Measurements from ENCODE around the gene IDUA.
"Not testable (repeated sequence)": the region's sequence is repeated elsewhere in the genome, so short reads cannot be mapped to it uniquely, and the experiment has no call there.

Gene IDUA

DNA sequence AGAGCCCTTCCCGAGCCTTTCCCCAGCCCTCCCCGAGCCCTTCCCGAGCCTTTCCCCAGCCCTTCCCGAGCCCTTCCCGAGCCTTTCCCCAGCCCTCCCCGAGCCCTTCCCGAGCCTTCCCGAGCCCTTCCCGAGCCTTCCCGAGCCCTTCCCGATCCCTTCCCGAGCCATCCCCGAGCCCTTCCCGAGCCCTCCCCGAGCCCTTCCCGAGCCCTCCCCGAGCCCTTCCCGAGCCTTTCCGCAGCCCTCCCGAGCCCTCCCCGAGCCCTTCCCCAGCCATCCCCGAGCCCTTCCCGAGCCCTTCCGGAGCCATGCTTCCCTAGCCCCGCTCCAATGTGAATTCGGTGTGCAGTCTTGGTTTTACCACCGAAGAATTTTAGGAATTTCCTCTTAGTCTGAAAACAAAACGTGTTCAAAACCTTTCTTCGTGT lies 59.8 kb downstream of the IDUA start:
- DNase-seq (ENCODE audit: low spot score), result not testable (repeated sequence)

DNA sequence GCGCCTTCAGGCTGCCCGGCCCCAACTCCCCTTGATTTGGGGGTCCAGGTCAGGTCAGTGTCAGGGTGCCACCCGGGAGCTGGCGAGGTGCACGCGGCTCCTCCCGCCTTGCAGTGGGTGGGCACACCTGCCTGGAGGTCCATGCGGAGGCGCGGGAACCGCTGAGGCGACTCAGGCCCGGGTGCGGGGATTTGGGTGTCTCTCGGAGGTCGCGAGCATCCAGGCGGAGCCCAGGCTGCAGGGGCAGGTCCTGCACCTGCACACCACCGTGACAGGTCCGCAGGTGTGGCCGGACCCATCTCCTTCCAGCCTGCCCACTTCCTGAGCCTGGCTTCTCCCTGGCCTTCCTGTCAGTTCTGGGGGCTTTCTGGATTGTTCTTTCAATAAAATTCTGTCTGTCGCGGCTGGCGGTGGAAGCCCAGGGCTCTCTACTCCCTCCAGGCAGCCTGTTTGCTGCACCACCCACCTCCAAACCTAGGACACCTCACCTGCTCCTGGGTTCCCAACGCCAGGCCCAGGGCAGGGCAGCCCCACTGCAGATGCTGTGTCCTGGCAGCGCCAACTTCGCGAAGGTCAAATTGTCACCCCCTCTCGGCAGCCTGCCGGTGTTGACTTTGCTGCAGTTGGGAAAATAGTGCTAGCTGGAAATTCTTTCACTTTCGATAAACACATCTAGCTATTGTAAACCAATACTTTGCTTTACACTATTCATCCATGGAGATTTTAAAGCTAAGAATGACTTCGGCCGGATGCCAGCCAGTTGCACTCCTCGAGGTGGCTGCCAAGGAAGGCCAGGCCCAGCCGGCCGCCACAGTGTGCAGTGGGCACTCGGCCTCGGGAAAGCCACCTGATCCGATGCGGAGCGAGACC lies 60.5 kb downstream of the IDUA start:
- no peak for DNase-seq (ENCODE audit: low spot score)

DNA sequence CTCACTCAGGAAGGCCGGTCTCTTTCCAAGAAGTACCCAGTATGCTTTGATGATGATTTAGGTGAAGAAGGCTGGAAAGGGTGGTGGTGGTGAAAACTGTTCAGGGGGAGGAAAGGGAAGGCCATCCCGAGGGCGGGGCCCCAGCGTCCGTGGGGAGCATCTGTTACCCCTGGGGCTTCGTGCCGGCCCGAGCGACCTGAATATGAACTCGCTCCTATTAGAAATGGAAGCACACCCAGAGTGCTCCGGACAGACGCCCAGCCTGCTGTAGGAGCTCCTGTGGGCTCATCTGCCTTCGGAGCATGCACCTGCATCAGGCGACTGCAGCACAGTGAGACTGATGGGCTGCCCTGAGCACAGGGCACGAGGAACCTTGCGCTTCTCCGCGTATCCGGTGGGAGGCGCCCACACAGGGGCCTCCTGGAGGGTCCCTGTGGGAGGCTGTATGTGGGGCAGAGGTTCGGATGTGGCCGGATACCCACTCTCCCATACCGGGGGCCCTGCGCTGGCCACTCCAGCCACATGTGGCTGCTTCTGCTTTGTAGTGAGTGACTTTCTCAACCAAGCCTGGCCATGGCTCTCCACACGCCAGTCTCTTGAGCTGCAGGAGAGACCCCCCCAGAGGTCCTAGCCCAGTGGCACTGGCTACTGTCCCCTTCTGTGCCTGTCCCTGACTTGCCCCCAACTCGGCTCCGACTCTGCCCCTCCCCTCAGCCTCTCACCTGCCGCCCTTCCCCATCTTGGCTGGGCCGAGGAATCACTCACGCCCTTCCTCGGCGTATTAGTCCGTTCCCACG lies 61.3 kb downstream of the IDUA start:
- DNase-seq (ENCODE audit: low spot score), result no peak

DNA sequence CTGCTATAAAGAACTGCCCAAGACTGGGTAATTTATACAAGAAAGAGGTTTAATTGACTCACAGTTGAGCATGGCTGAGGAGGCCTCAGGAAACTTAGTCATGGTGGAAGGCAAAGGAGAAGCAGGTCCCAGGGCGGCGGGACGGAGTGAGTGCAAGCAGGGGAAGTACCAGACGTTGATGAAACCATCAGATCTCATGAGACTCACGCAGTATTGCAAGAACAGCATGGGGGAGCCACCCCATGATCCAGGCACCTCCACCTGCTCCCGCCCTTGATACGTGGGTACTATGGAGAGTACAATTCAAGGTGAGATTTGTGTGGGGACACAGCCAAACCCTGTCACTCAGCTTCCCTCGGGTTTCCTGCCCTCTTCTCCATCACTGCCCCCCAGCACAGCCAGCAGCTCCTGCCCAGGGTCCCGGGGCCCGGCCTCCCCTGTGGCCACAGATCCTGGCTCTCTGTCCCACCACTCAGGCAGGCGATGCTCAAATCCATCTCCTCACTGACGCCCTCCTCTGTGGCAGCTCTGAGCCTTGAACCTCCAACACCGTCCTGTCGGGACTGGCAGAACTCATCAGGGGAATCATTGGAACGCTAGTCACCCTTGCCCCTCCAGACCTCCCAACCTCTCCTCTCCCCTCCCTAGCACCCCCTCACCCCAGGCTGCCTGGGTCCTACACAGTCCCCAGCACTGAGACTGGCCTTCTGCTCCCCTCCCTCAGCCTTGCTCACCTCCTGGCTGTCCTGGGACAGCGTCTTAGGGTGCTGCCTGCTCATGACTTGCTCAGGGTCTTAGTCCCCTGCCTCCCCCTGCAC lies 62.1 kb downstream of the IDUA start:
- no peak for DNase-seq (ENCODE audit: low spot score)

DNA sequence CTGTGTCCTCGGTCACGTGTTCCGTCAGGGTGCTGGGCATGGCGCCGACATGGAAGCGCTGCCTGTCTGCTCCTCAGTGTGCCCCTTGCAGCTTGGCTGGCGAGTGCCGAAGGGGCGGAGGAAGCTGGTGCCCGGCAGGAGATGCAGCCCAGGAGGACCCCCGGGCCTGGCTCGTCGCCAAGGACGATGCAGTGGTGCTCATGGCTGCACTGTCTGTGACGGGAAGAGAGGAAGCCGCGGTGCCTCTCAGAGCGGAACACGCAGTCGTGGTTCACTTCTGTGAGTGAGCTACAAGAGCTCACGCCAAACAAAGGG lies 62.7 kb downstream of the IDUA start:
- DNase-seq (ENCODE audit: low spot score), result no peak

DNA sequence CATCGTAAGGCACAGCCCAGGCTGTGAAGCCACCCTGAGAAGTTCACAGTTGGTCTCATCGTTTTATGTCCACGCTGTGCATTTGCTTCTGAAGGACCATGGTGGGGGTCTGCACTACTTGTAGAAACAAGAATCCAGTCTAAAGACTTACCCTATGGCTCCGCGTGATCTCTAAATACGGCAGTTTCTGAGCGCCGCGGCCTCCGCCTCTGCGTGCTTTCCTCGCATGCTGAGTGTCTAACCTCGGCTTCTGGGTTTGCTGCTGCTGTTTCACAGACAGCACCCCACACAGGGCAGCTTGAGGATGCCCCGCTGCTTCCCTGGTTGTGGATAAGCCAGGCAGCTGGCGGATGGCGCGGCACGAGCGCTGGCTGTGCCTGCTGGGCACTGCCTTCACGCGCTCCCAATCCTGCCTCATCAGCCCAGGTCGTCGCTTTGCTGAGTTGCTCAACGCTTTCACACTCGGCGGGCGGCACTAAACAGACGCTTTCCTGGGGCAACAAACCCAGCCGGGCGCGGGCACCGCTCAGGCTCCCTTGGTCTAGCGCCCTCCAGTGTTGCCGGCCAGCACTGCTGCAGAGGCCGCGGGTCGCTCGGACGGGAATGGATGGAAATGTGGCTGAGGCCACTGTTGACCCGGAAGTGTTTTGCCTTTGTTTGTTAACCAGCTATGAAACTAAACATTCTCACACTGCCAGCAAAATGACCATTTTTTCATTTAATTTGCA lies 63.8 kb downstream of the IDUA start:
- DNase-seq (ENCODE audit: low spot score), result no peak

DNA sequence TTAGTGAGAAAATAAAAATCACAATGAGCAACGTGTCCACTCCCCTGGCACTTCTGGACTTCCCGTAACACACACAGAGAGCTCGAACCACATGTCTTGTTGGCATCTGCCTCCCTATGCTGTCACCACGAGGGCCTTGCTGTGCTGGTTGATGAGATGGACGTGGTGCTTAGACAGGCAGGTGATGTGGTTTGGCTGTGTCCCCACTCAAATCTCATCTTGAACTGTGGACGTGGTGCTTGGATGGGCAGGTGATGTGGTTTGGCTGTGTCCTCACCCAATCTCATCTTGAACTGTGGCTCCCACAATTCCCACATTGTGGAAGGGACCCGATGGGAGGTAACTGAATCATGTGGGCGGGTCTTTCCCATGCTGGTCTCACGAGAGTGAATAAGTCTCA lies 64.6 kb downstream of the IDUA start:
- DNase-seq (ENCODE audit: low spot score), result no peak

DNA sequence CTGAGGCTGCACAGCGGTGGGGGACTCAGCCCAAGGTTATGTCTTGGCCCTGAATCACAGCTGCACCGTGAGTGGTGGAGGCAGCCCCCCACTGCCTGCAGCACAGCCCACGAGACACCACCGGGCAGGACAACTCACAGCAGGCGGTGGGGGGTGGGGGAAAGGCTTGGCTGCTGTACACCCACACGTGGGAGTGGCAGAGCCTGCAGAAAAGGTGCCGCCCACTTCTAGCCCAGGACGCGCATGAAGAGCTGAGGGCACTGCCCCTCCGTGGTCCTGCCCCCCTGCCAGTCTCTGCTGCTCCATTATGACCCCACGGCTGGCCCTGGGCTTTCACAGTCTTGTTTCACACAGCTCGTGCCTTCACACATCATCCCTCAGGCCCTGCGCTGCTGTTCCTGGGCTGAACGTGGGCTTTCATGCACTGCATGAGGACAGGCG lies 65.4 kb downstream of the IDUA start:
- no peak for DNase-seq (ENCODE audit: low spot score)

DNA sequence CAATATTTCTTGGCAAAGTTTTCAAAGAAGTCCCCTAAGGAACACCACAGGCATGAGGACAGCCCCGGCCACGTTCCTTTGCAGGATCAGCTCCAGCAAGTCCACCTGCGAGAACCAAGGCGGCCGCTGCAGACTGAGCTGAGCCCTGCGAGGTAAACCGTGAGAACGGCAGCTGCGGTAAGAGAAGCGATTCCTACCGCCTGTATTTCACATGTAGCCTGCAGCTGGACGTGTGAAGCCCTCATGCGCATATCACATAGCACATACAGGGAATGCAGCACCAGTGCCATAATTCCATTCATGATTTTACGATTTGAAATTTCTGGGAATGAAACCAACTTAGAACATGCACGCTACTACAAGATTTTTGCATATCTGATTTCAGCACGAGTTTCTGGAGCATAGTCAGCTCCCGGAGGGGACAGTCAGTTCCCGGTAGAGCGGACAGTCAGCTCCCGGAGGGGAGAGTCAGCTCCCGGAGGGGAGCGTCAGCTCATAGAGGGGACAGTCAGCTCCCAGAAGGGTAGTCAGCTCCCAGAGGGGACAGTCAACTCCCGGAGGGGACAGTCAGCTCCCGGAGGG lies 66.3 kb downstream of the IDUA start:
- DNase-seq (ENCODE audit: low spot score), result no peak

DNA sequence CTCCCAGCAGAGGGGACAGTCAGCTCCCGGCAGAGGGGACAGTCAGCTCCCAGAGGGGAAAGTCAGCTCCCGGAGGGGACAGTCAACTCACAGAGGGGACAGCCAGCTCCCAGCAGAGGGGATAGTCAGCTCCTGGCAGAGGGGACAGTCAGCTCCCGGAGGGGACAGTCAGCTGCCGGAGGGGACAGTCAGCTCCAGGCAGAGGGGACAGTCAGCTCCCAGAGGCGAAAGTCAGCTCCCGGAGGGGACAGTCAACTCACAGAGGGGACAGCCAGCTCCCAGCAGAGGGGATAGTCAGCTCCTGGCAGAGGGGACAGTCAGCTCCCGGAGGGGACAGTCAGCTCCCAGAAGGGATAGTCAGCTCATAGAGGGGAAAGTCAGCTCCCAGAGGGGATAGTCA lies 67.0 kb downstream of the IDUA start:
- not testable (repeated sequence) for DNase-seq (ENCODE audit: low spot score)

Data from SW480 (cell line).